Astrocyte of the spinal cord (primary cell): ENCODE measurements around the gene NSA2.
"Not testable (repeated sequence)": the region's sequence is repeated elsewhere in the genome, so short reads cannot be mapped to it uniquely, and the experiment has no call there.

Source experiments
- DNase-seq: peaks from one replicate; pipeline ENCODE4 v3.0.0; 2011; ENCODE audit warnings: low read depth, low spot score
- H3K4me3 ChIP-seq: 2 replicates; pipeline ENCODE4 v1.5.1; 2011; ENCODE audit warnings: low read depth, mild to moderate bottlenecking, low read length, moderate library complexity
- CTCF ChIP-seq: IDR thresholded peaks from 2 replicates; pipeline ENCODE4 v1.5.1; 2012; ENCODE audit warnings: low read depth, mild to moderate bottlenecking, low read length, inconsistent platforms
- in situ Hi-C: cut with HindIII; loops from 2 replicates; pipeline ENCODE4 v1.10.0; 2017; ENCODE audit warnings: low sequenced_read_pairs

Gene NSA2

GRCh38 chr5:74772359-74772758 lies 5.3 kb downstream of the NSA2 start:
- DNase-seq, result no peak
- no peak for TF ChIP-seq CTCF
- no peak overlapping the region for H3K4me3 ChIP-seq
- in situ Hi-C loops, result no loop called here

- no peak for TF ChIP-seq CTCF
- H3K4me3 ChIP-seq, result no peak overlapping the region
- in situ Hi-C loops, result no loop called here
- no peak for DNase-seq
Observed at GRCh38 chr5:74778609-74779008, 11.6 kb downstream of the NSA2 start.

GRCh38 chr5:74786851-74787250 lies 19.8 kb downstream of the NSA2 start:
- in situ Hi-C loops, result no loop called here
- no peak overlapping the region for H3K4me3 ChIP-seq
- TF ChIP-seq CTCF, result no peak
- no peak for DNase-seq

GRCh38 chr5:74787424-74787823 lies 20.4 kb downstream of the NSA2 start:
- in situ Hi-C loops, result no loop called here
- no peak for DNase-seq

GRCh38 chr5:74791669-74792068 lies 24.6 kb downstream of the NSA2 start:
- DNase-seq, H3K4me3 ChIP-seq, in situ Hi-C loops: not testable (repeated sequence)

More at GRCh38 chr5:74787424-74787823, 20.4 kb downstream of the NSA2 start:
- no peak for TF ChIP-seq CTCF
- H3K4me3 ChIP-seq, result no peak overlapping the region

GRCh38 chr5:74798977-74799911 lies 32.2 kb downstream of the NSA2 start:
- TF ChIP-seq CTCF, result no peak
- no peak overlapping the region for H3K4me3 ChIP-seq
- in situ Hi-C loops, result no loop called here
- peak; percentile 22 for DNase-seq

- DNase-seq, result no peak
- H3K4me3 ChIP-seq, result no peak overlapping the region
- TF ChIP-seq CTCF, result no peak
- in situ Hi-C loops, result no loop called here
Observed at GRCh38 chr5:74801197-74801596, 34.1 kb downstream of the NSA2 start.
